Tibial nerve (tissue), 4 donors: ENCODE data around the gene CLN6.
"Not testable (repeated sequence)": the region's sequence is repeated elsewhere in the genome, so short reads cannot be mapped to it uniquely, and the experiment has no call there.

Experiments
- EP300 ChIP-seq, 2 donors: sonication (generic); formaldehyde crosslinking; IDR thresholded peaks; one replicate each; pipeline ENCODE4 v1.6.1; 2017; ENCODE audit warnings: antibody characterized with exemption in 2 of 2, mild to moderate bottlenecking in 1 of 2
- TF ChIP-seq, protein P1 (sequence below), 5 experiments: fragments of 200-600 bp in 3 of 5; fragments of 450-650 bp in 2 of 5; sonication (generic) in 3 of 5; IDR thresholded peaks; one replicate each; pipeline ENCODE4 v1.5.1; 2016 to 2019; ENCODE audit warnings: antibody characterized with exemption in 5 of 5, mild to moderate bottlenecking in 3 of 5, moderate library complexity in 2 of 5

GRCh38 chr15:68234520-68234919 lies 5.0 kb upstream of the CLN6 start:
- TF ChIP-seq, protein P1, sequence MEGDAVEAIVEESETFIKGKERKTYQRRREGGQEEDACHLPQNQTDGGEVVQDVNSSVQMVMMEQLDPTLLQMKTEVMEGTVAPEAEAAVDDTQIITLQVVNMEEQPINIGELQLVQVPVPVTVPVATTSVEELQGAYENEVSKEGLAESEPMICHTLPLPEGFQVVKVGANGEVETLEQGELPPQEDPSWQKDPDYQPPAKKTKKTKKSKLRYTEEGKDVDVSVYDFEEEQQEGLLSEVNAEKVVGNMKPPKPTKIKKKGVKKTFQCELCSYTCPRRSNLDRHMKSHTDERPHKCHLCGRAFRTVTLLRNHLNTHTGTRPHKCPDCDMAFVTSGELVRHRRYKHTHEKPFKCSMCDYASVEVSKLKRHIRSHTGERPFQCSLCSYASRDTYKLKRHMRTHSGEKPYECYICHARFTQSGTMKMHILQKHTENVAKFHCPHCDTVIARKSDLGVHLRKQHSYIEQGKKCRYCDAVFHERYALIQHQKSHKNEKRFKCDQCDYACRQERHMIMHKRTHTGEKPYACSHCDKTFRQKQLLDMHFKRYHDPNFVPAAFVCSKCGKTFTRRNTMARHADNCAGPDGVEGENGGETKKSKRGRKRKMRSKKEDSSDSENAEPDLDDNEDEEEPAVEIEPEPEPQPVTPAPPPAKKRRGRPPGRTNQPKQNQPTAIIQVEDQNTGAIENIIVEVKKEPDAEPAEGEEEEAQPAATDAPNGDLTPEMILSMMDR (IDR thresholded peaks at IDR 0.05): not testable (repeated sequence)
- not testable (repeated sequence) for TF ChIP-seq EP300 (IDR thresholded peaks at IDR 0.05)
